Measurements from ENCODE around the gene PHETA1.
"Not testable (repeated sequence)": the region's sequence is repeated elsewhere in the genome, so short reads cannot be mapped to it uniquely, and the experiment has no call there.

DNA sequence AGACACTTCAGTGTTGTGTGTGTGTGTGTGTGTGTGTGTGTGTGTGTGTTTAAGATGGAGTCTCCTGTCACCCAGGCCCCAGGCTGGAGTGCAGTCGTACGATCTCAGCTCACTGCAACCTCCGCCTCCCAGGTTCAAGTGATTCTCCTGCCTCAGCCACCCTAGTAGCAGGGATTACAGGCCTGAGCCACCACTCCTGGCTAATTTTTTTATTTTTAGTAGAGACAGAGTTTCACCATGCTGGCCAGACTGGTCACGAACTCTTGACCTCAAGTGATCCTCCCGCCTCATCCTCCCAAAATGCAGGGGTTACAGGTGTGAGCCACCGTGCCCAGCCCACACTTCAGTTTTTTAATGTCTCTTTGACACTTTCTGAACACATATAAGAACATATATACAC lies 32.5 kb downstream of the PHETA1 start:
- TF ChIP-seq, protein P1, sequence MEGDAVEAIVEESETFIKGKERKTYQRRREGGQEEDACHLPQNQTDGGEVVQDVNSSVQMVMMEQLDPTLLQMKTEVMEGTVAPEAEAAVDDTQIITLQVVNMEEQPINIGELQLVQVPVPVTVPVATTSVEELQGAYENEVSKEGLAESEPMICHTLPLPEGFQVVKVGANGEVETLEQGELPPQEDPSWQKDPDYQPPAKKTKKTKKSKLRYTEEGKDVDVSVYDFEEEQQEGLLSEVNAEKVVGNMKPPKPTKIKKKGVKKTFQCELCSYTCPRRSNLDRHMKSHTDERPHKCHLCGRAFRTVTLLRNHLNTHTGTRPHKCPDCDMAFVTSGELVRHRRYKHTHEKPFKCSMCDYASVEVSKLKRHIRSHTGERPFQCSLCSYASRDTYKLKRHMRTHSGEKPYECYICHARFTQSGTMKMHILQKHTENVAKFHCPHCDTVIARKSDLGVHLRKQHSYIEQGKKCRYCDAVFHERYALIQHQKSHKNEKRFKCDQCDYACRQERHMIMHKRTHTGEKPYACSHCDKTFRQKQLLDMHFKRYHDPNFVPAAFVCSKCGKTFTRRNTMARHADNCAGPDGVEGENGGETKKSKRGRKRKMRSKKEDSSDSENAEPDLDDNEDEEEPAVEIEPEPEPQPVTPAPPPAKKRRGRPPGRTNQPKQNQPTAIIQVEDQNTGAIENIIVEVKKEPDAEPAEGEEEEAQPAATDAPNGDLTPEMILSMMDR (IDR thresholded peaks at IDR 0.05) = not testable (repeated sequence)
- TF ChIP-seq POLR2A (IDR thresholded peaks at IDR 0.05) = not testable (repeated sequence)
